ENCODE measurements around the gene TFCP2L1.

Gene TFCP2L1

GRCh38 chr2:121283670-121284462, 1.1 kb downstream of the TFCP2L1 start:
- H3K4me3 ChIP-seq (ENCODE audit: low read depth, low read length), result no peak overlapping the region
- ChIA-PET POLR2A (no interaction called here), CTCF (no interaction called here)
- TF ChIP-seq CTCF (IDR thresholded peaks at IDR 0.05; ENCODE audit: insufficient read depth, low read length, missing control alignments), result no peak
- DNase-seq (ENCODE audit: low read depth, low spot score), result no peak

- no peak for TF ChIP-seq CTCF (IDR thresholded peaks at IDR 0.05; ENCODE audit: insufficient read depth, low read length, missing control alignments)
- CTCF ChIA-PET, result no interaction called here
- no peak for DNase-seq (ENCODE audit: low read depth, low spot score)
- POLR2A ChIA-PET, result no interaction called here
- H3K4me3 ChIP-seq (ENCODE audit: low read depth, low read length), result no peak overlapping the region
Measured at GRCh38 chr2:121282800-121283385, 2.1 kb downstream of the TFCP2L1 start.

DNA sequence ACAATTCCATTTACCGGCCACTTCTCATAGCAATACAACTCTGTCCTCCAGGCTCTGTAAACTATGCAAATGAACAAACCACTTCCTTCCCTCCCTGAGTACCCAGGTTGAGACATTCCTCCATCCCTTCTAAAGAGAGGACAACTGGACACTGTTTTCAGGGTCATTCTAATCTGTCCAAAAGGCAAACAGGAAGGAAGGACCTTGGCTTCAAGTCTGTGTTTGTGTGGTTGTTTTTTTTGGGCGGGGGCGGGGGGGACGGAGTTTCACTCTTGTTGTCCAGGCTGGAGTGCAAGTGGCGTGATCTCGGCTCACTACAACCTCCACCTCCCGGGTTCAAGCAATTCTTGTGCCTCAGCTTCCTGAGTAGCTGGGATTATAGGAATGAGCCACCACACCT, 3.3 kb downstream of the TFCP2L1 start:
- TF ChIP-seq CTCF (IDR thresholded peaks at IDR 0.05; ENCODE audit: insufficient read depth, low read length, missing control alignments), result no peak
- ChIA-PET CTCF (interaction anchor here (1.4 kb wide), 1 partner anchor 15 kb away, joined by 3 read pairs; no protein-coding TSS in a partner anchor), POLR2A (no interaction called here)
- DNase-seq (ENCODE audit: low read depth, low spot score), result no peak
- H3K4me3 ChIP-seq (ENCODE audit: low read depth, low read length), result no peak overlapping the region

DNA sequence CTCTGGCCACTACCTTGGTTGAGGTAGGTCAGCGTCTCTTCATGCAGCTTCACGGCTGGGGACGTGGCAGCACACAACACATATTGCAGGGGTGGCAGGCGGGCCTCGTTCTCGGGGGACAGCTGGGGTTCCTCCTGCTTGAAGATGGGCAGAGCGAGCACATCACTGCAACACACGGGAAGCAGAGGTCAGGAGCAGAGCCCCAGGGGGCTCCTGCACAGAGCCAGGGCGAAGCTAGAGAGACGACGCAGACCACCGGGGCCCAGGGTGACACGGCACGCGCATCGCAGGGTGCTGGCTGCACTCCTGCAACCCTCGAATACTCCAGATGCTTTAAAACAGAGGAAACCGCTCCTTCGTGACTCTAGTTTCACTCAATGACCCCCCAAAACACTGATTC, 3.9 kb downstream of the TFCP2L1 start:
- ChIA-PET CTCF (interaction anchor here (1.4 kb wide), 1 partner anchor 15 kb away, joined by 3 read pairs; no protein-coding TSS in a partner anchor), POLR2A (no interaction called here)
- DNase-seq (ENCODE audit: low read depth, low spot score), result no peak
- H3K4me3 ChIP-seq (ENCODE audit: low read depth, low read length), result no peak overlapping the region
- TF ChIP-seq CTCF (IDR thresholded peaks at IDR 0.05; ENCODE audit: insufficient read depth, low read length, missing control alignments), result no peak

DNA sequence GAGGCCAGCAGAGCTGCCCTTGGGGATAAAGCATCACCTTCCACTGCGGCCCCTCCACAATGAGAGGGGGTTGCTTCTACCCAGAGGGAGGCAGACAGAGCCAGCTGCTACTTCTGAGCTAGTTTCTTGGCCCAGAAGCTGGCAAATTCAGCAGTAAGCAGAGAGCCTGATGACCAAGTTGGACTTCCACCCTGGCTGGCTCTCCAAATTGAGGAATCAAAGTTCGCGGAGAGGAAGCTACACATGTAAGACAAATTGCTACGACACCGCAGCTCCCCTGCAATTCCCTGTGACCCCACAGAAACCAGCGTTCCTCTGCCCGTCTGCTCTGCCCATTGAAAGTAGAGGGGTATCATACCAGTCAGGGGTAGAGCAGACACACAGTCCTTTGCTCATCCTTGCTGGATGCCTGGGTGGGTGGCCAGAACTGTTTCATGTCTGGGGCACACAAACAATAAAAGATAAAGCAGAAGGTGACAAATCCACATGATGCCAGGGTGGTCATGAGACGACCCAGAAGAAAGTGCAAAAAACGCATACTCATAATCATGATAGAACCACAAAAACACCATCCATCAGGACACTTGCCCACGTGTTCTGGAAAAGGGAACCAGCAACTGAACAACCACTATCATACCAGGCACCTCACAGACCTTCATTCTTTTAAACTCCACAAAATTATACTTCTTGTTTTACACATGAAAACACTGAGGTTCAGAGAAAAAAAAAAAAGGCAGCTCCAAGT, 5.4 kb downstream of the TFCP2L1 start:
- no peak overlapping the region for H3K4me3 ChIP-seq (ENCODE audit: low read depth, low read length)
- CTCF ChIA-PET, result no interaction called here
- DNase-seq (ENCODE audit: low read depth, low spot score), result no peak
- no peak for TF ChIP-seq CTCF (IDR thresholded peaks at IDR 0.05; ENCODE audit: insufficient read depth, low read length, missing control alignments)
- POLR2A ChIA-PET, result no interaction called here

DNA sequence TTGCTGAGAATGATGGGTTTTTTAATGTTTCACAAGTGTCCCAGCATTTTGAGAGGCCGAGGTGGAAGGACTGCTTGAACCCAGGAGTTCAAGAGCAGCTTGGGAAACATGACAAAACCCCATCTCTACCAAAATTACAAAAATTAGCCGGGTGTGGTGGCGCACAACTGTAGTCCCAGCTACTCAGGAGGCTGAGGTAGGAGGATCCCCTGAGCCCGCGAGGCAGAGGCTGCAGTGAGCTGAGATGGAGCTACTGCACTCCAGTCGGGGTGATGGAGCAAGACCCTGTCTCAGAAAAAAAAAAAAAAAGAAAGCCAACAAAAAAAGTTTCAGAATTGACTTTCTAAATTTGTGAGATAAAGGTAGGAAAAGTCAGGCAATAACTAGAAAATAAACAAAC, 8.7 kb downstream of the TFCP2L1 start:
- ChIA-PET POLR2A (no interaction called here), CTCF (no interaction called here)
- no peak overlapping the region for H3K4me3 ChIP-seq (ENCODE audit: low read depth, low read length)
- no peak for DNase-seq (ENCODE audit: low read depth, low spot score)
- no peak for TF ChIP-seq CTCF (IDR thresholded peaks at IDR 0.05; ENCODE audit: insufficient read depth, low read length, missing control alignments)

Data from AG04449 (cell line).